T-helper 1 cell (primary cell): Measurements from ENCODE around the gene TMEM181.
"Not testable (repeated sequence)": the region's sequence is repeated elsewhere in the genome, so short reads cannot be mapped to it uniquely, and the experiment has no call there.

ENCODE experiments used
- DNase-seq, 5 donors: peaks; one replicate each; pipeline ENCODE4 v3.0.0-alpha.2; 2012 to 2020

TMEM181 gene

DNA sequence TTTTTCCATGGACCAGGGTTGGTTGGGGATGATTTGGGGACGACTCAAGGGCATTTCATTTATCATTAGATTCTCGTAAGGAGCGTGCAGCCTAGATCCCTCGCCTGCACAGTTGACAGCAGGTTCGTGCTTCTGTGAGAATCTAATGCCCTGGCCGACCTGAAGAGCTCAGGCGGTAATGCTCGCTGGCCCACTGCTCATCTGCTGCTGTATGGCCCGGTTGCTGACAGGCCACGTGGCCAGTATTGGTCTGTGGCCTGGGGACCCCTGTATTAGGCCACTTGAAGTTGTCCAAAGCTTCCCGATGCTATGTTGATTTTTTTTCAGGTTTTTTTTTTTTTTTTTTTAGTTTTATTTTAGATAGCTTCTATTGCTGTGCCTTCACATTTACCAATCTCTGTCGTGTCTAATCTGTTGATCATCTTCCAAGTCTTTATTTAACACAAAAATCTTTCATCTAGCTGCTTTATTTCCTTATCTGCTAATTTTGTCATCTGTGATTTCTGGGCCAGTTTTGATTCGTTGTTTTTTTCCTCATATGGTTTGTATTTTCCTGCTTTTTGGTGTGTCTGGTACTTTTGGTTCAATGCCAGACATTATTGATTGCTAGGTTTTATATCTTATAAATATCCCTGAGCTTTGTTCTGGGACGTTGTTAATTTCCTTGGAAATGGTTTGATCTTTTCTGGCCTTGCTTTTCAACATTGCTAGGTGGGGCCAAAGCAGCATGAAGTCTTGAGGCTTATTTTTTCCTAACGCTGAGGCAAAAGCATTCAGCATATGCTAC, 43.6 kb downstream of the TMEM181 start:
- DNase-seq = no peak

DNA sequence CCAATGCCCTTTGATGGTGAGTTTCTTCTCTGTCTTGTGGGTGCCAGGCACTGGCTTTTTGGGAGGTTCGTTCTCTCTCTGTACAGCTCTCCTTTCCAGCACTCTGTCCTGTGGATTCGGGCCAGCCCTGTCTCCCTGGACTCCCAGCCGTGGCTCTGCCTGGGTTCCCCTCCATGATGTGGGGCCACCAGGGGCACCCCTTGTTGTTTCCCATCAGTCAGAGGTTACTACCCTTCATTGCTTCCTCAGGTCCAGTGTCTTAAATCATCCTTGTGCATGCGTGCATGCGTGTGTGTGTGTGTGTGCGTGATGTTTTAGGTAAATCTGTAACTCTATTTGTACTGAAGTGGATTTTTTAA, 44.1 kb downstream of the TMEM181 start:
- no peak for DNase-seq

DNA sequence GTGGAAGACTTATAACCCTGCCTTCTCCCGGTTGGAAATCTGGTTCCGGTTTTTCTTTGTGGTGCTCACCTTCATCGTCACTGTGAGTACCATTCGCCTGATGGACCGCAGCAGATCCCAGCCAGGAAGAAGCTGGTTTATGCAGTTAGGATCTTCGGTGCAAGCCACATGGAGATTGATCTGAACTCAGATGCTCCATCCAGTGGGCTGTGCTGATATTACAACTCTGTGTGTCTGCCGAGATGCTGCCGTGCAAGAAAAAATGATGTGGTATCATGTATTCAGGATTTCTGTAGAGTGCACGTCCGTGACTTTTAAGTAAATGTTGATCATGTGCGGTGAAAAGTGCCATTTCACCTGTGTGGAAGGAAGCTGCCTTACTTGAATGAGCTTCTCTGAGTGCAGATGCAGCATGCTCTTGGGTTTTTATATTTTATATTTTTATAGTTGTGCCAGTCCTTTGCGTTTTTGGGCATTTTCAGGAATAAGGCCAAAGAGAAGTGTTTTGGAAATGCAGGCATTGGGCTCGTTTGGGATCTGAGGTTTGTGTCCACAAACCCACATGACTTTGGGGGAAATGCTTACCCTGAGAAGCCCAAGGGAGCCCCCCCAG, 45.5 kb downstream of the TMEM181 start:
- DNase-seq = peak in 3 of 5 donors; percentile 14 to 50 (median 40)

DNA sequence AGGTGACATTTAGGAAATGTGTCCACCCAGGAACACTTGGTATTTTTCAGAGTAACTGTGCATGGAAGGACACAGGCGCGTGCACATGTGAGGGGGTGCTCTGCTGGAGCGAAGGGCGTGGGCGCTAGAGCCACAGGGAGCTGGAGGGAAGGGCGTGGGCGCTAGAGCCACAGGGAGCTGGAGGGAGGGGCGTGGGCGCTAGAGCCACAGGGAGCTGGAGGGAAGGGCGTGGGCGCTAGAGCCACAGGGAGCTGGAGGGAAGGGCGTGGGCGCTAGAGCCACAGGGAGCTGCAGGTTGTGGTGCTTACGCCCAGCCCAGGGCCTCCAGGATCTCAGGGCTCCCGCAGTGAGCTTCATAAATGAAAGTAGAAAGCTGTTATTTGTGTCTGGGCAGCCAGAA, 46.1 kb downstream of the TMEM181 start:
- DNase-seq = not testable (repeated sequence)

DNA sequence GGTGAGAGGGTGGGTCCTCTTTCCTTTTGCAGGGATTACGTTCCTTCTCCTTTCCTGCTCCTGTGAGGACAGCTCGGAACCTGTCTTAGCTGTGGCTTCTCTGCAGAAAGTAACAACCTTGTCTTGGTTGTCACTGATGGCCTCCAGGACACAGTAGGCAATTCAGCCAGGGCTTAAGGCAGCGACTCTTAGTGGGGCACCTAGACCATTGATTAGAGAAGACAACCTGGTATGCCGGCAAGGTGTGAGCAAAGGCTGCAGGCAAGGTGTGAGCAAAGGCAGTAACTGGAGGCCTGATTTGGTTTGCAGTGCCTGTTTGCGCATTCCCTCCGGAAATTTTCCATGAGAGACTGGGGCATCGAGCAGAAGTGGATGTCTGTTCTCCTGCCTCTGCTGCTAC, 47.0 kb downstream of the TMEM181 start:
- no peak for DNase-seq

DNA sequence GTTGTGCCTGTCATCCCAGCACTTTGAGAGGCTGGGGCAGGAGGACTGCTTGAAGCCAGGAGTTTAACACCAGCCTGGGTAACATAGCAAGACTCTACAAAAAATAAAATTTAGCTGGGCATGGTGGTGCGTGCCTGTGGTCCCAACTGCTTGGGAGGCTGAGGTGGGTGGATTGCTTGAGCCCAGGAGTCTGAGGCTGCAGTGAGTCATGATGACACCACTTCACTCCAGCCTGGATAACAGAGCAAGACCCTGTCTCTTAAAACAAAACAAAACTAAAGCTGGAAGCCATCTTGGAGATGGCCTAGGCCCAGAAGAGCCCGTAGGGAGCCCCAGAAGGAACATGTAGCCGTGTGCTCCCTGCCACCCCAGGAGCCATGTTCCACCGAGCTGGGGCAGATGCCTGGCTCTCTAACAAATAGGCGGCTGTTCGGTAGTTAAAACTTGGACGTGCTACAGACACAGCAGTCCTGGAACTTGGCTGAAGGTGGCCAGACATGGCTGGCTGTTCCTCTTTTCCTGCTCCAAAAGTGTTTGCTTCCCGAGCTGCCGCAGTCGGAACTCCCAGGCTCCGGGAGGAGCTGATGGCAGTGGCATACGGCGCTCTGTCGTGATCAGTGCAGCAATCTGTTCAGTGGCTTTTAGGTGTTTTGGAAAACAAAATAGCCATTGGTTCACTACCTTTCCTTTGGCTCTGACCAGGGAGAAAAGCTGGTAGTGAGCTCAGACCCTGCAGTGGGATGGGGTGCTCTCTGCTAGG, 47.7 kb downstream of the TMEM181 start:
- no peak for DNase-seq

DNA sequence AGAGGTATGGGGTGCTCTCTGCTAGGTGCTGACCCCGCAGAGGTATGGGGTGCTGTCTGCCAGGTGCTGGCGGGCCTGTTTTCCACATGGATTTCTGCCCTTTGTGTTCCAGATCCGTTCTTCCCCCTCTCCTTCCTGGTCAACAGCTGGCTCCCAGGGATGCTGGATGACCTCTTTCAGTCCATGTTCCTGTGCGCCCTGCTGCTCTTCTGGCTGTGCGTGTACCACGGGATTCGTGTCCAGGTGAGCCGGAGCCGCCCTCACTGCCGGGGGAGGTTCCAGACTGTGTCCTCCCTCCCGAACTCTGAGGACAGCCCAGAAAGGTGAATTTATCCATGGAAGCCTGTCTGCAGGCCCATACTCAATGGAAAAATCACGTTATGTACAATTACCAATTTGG, 48.3 kb downstream of the TMEM181 start:
- no peak for DNase-seq

DNA sequence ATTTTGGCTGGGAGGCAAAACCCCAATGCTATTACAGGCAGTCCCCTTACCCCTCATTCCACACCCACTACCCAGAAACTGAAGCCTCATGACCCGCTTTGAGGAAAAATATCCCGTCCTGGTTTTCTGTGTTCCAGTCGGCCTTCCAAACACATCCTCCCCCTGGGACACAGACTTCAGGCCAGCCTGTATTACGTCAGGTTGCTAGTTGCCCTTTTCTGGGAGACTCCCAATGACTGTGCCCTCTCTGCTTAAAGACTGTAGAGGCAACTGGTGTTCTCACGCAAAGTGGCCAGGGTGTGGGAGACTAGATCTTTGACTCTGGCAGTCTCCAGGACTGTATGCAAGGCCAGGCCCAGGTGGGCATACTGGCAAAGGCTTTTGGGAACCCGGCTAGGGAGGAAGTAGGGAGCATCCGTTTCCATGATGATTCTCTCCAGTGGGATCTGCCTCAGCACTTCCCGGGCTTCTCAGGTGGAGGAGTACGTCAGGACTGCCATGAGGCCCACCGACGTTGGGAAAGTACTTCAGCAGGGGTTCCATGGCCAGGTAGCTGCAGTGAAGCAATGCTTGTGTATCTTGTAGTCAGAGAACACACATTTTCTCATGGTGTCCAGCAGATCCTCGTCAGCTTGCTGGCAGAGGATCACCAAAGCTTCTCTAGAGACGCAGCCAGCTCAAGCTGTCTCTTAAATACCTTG, 49.7 kb downstream of the TMEM181 start:
- no peak for DNase-seq

DNA sequence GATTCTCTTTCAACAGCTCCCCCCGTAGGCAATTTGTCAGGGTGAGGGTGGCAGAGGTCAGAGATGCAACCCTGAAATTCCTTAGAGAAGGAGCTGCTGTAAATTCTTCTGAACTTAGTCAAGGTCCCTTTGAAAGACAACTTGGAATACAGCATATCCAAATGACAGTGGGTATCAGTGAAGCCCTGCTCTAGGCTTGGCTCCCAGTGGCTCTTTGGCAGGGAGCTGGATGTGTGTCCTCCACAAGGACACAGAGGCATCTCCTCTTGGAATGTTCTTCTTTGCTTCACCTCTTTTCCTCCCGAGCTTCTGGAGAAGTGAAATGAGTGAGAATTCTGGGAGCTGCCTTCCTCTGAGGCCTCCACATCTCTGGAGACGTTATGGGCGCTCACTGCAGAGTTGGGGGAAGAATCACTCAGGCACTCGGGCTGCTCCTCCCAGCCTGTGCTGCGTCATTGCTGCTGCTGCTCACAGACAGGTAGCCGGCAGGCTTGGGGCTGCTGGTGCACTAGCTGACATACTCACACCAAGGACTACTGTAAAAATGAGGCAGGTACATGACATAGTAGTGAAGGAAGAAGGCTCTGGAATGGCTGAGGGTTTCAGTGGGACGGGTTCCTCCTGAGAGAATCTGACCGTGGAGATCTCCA, 50.6 kb downstream of the TMEM181 start:
- no peak for DNase-seq

DNA sequence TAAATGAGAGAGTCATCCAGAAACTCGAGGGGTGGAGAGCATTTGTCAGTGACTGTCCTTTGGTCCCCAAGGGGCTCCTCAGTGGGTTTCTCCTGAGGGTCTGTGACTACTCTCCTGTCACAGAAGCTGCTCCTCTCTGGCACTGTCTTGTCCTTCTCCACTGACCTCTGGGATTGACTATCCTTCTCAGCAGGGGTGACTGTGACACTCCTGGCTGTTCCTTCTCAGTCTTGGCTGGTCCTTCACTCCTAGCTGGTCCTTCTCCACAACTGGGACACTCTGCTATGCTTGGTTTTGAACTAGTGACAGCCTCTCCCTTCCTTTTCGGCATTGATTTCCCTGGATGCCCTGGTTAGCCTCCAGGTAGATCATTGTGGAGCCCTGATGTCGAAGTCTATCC, 51.1 kb downstream of the TMEM181 start:
- DNase-seq = no peak

DNA sequence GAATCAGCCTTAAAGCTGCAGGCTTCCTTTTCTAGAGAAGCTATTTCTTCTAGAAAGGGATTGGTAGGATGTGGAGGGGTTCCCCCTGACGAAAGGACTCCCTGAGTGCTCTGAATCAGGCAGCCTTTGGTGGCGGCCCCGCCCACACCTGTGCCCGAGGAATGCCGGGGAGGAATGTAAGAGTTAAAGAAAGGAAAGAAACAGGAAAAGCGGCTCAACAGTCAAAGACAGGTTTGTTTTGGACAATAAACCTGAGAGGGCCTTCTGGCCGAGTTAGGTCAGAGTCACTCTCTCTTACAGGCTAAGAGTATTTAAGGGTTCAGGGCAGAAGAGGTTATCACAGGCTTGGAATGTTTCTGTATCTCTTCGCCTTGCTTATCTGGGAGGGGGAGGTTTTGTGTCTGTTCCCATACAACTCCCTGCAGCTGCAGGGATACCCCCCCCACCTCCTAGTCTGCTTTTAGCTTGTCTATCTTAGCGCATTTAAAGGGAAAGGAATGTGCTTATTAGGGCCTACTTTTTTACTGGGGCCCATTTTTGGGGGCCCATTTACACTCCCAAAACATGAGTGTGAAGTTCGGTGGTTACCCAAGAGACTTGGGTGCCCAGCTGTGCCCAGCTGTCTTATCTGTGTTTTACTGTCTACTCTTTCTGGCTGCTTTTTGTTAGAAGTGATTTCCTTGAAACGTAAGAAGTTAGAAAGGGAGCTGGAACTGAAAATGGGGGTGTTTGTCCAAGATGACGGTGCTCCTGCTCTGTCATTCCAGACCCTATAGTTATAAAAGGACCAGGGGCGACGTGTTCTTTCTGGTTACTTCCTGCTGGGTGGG, 51.9 kb downstream of the TMEM181 start:
- no peak for DNase-seq

DNA sequence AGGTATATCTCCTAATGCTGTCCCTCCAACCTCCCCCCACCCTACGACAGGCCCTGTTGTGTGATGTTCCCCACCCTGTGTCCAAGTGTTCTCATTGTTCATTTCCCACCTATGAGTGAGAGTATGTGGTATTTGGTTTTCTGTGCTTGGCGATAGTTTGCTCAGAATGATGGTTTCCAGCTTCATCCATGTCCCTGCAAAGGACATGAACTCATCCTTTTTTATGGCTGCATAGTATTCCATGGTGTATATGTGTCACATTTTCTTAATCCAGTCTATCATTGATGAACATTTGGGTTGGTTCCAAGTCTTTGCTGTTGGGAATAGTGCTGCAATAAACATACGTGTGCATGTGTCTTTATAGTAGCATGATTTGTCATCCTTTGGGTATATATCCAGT, 54.7 kb downstream of the TMEM181 start:
- not testable (repeated sequence) for DNase-seq

DNA sequence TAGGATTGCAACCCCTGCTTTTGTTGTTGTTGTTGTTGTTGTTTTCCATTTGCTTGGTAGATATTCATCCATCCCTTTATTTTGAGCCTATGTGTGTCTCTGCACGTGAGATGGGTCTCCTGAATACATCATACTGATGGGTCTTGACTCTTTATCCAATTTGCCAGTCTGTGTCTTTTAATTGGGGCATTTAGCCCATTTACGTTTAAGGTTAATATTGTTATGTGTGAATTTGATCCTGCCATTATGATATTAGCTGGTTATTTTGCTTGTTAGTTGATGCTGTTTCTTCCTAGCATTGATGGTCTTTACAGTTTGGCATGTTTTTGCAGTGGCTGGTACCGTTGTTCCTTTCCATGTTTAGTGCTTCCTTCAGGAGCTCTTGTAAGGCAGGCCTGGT, 58.4 kb downstream of the TMEM181 start:
- not testable (repeated sequence) for DNase-seq

DNA sequence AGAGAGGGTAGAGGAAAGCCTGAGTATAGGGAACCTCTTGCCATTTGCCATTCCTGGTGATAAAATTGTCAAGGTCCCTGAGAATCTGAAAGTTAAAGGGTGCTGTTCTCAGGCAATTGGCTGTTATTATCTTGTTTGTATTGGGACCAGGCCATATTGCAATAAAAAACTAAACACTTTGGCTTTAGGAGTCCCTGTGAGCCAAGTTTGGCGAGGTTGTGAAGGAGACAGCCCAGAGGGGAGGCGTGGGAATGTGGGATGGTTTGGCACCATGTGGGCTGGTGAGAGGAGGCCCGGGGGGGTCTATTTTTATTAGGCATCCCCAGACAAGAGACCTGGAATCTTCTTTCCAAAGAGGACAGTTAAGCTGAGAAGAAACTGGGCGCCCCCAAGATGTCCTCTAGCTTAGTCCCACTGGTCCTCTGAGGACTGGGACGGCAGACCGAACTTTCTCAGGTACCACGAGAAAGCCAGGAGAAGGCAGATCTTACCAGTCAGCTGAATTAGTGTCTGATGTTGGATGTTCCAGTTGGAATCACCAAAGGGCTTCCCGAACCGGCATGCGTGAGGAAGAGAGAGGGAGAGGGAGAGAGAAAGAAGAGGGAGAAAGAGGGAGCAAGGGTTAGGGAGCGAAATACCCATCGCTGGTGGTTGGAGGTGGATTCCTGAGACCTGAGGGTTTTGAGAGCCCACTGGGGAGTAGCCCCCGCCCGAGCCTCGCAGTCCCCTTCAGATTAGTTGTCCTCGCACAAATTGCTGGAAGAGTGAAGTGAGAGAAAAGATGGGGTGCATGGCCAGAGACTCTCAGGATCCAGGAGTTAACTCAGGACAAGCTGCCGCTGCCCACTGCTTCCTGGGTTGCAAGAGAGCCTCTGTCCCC, 60.3 kb downstream of the TMEM181 start:
- DNase-seq = no peak

DNA sequence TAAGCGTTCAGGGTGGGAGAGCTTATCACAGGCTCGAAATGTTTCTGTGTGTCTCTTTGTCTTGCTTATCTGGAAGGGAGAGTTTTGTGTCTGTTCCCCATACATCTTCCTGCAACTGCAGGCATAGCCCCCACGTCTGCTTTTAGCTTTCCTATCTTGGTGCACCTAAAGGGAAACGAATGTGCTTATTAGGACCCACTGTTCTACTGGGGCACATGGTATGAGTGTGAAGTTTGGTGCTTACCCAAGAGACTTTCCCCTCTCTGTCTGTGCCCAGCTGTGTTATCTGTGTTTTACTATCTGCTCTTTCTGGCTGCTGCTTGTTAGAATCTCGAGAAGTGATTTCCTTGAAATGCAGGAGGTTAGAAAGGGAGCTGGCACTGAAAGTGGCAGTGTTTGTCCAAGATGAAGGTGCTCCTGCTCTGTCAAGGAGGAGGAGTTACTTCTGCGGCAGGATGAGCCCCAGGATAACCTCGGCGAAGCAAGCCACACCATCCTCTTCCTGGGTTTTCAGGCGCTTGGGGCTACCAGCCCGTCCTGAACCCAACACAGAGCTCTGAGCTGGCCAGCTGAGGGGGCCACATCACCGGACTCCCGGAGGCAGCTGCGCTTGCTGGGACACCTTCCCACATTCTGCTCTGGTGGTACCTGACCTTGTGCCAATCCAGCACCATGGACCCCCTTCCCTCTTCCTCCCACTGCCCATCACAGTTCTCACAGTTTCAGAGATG, 61.2 kb downstream of the TMEM181 start:
- DNase-seq = no peak

DNA sequence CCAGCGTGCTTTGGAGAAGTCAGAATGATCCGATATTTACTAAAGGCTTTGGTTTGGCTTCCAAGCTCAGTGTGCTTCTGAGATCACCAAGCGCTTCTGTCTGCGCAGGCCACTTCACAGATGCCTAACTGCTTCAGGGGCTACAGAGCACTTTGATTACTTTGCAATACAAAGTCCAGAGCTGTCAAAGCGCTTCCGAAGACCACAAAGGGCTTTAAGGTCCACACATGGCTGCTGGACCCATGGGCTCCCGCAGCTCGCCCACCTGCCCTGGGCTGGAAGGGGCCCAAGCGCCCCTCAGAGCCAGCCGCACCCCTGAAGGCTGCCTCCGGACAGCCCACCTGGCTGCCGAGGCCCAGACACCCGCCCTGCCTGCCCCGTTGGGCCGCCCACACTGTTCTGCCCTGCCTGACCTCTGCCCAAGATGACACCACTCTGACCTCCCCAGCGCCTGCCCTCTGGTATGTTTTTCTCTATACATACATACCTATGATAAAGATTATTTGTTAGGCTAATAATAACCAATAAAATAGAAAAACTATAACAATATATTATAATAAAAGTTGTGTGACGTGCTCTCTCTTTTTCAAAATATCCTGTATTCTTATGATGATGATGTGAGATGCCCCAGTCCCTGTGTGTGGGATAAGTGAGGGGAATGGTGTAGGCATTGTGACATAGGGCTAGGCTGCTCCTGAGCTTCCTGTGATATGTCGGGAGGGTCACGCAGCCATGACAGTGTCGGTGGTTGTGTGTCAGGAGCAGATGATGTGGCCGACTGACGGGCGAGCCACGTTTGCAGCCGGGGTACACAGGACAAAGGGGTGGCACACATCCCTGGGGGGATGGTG, 62.0 kb downstream of the TMEM181 start:
- DNase-seq = no peak

DNA sequence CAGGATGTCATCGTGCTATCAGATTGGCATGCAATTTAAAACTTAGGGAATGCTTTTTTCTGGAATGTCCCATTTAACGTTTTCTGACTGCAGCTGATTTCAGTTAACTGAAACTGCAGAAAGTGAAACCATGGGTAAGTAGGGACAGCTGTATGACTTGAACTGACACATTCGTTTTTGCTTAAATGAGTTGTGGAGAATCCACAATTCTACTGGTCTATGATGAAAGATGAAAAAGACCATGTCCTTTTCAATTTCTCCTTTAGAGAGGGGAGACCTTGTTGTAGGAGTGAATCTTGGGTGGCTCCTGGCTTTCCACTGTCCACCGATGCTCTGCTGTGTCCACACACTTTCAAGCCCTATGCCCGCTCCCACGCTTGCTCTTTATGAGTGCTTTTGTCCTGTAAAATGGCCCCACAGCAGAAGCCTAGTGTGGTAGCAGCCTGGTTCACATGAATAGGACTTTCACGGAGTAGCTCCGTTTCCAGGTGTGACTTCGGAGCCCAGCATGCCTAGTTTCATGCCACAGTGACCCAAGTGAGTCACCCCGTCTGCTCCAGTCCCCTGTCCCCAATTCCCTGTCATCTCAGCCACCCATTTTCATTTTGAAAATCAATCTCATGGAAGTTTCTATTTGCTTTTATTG, 62.8 kb downstream of the TMEM181 start:
- no peak for DNase-seq
